H9 (cell line): Measurements from ENCODE around the gene TACO1. TPM values are rescaled to one million over a fixed set of nuclear protein-coding genes. Genes with fewer than 3 reads are reported as not detected.

ENCODE experiments used
- DNase-seq: peaks from one replicate; pipeline ENCODE4 v3.0.0-alpha.2; 2017
- H2AFZ ChIP-seq: one replicate; pipeline ENCODE4 v1.6.1; 2013; ENCODE audit warnings: mild to moderate bottlenecking, low read length, control low read depth, moderate library complexity
- H2AK5ac ChIP-seq: 2 replicates; pipeline ENCODE4 v1.6.1; 2013; ENCODE audit warnings: low read length, control low read depth, mixed read lengths; ENCODE audit not compliant: insufficient read length
- H2BK120ac ChIP-seq: one replicate; pipeline ENCODE4 v1.6.1; 2013; ENCODE audit warnings: low read depth, mild to moderate bottlenecking, low read length, control low read depth, inconsistent platforms; ENCODE audit not compliant: poor library complexity, severe bottlenecking
- H2BK12ac ChIP-seq: 2 replicates; pipeline ENCODE4 v1.6.1; 2013; ENCODE audit warnings: low read length, control low read depth, mixed read lengths, low read depth; ENCODE audit not compliant: insufficient read length
- H2BK15ac ChIP-seq: 2 replicates; pipeline ENCODE4 v1.6.1; 2013; ENCODE audit warnings: low read depth, low read length, control low read depth
- H2BK20ac ChIP-seq: one replicate; pipeline ENCODE4 v1.6.1; 2013; ENCODE audit warnings: low read depth, mild to moderate bottlenecking, low read length, control low read depth, inconsistent platforms; ENCODE audit not compliant: poor library complexity, severe bottlenecking
- H2BK5ac ChIP-seq: 2 replicates; pipeline ENCODE4 v1.6.1; 2013; ENCODE audit warnings: low read length, control low read depth, mixed read lengths; ENCODE audit not compliant: insufficient read length
- H3K14ac ChIP-seq: 2 replicates; pipeline ENCODE4 v1.6.1; 2013; ENCODE audit warnings: low read length, control low read depth; ENCODE audit not compliant: insufficient read depth
- H3K18ac ChIP-seq: 2 replicates; pipeline ENCODE4 v1.6.1; 2013; ENCODE audit warnings: low read depth, mild to moderate bottlenecking, mixed read lengths, low read length, control low read depth; ENCODE audit not compliant: insufficient read length
- H3K23ac ChIP-seq: 2 replicates; pipeline ENCODE4 v1.6.1; 2013; ENCODE audit warnings: low read length, control low read depth, mixed read lengths, low read depth; ENCODE audit not compliant: insufficient read length
- H3K23me2 ChIP-seq: 2 replicates; pipeline ENCODE4 v1.6.1; 2013; ENCODE audit warnings: low read depth, mild to moderate bottlenecking, mixed read lengths, low read length, control low read depth; ENCODE audit not compliant: insufficient read length, poor library complexity, severe bottlenecking
- H3K27ac ChIP-seq: 2 replicates; pipeline ENCODE4 v1.5.1; 2013; ENCODE audit warnings: low read length, control low read depth, mixed read lengths, low read depth; ENCODE audit not compliant: insufficient read length
- H3K27me3 ChIP-seq: 2 replicates; pipeline ENCODE4 v1.6.1; 2013; ENCODE audit warnings: low read length, control low read depth, inconsistent platforms; ENCODE audit not compliant: insufficient read depth
- H3K4ac ChIP-seq: 2 replicates; pipeline ENCODE4 v1.6.1; 2013; ENCODE audit warnings: low read depth, mild to moderate bottlenecking, control low read depth, inconsistent platforms, low read length, moderate library complexity
- H3K4me1 ChIP-seq: 2 replicates; pipeline ENCODE4 v1.6.1; 2013; ENCODE audit warnings: low read length, control low read depth, inconsistent platforms; ENCODE audit not compliant: insufficient read depth
- H3K4me2 ChIP-seq: 2 replicates; pipeline ENCODE4 v1.6.1; 2013; ENCODE audit warnings: low read length, control low read depth, mixed read lengths; ENCODE audit not compliant: insufficient read length, insufficient read depth
- H3K56ac ChIP-seq: 2 replicates; pipeline ENCODE4 v1.6.1; 2013; ENCODE audit warnings: low read depth, mild to moderate bottlenecking, mixed read lengths, low read length, control low read depth; ENCODE audit not compliant: insufficient read length
- H3K79me1 ChIP-seq: 2 replicates; pipeline ENCODE4 v1.6.1; 2013; ENCODE audit warnings: low read depth, mild to moderate bottlenecking, moderate library complexity, low read length, control low read depth, inconsistent platforms; ENCODE audit not compliant: insufficient read depth, poor library complexity, severe bottlenecking
- H3K79me2 ChIP-seq: 2 replicates; pipeline ENCODE4 v1.6.1; 2013; ENCODE audit warnings: low read length, control low read depth, inconsistent platforms; ENCODE audit not compliant: insufficient read depth
- H3K9ac ChIP-seq: 2 replicates; pipeline ENCODE4 v1.6.1; 2013; ENCODE audit warnings: low read length, control low read depth, mixed read lengths; ENCODE audit not compliant: insufficient read length; ENCODE audit errors: extremely low read depth
- H3K9me3 ChIP-seq: one replicate; pipeline ENCODE4 v1.6.1; 2013; ENCODE audit warnings: low read depth, low read length, inconsistent platforms; ENCODE audit not compliant: control insufficient read depth
- H3T11ph ChIP-seq: one replicate; pipeline ENCODE4 v1.6.1; 2013; ENCODE audit warnings: mild to moderate bottlenecking, low read length, control low read depth, inconsistent platforms
- H4K20me1 ChIP-seq: one replicate; pipeline ENCODE4 v1.6.1; 2013; ENCODE audit not compliant: control insufficient read depth, insufficient read length, insufficient read depth
- H4K5ac ChIP-seq: 2 replicates; pipeline ENCODE4 v1.6.1; 2013; ENCODE audit warnings: low read depth, mild to moderate bottlenecking, mixed read lengths, low read length, control low read depth; ENCODE audit not compliant: insufficient read length
- H4K8ac ChIP-seq: replicated peaks from 2 replicates; pipeline ENCODE4 v1.6.1; 2013; ENCODE audit warnings: low read length, control low read depth, mixed read lengths, low read depth; ENCODE audit not compliant: insufficient read length
- H4K91ac ChIP-seq: 2 replicates; pipeline ENCODE4 v1.6.1; 2013; ENCODE audit warnings: low read depth, mild to moderate bottlenecking, moderate library complexity, mixed read lengths, low read length, control low read depth; ENCODE audit not compliant: insufficient read length
- H3K27ac Mint-ChIP-seq, 3 experiments: 2 replicates in 2 of 3; 3 replicates in 1 of 3; pipeline ENCODE4 v1.8.0; 2020 to 2021; ENCODE audit warnings: mixed read lengths in 3 of 3, mild to moderate bottlenecking in 1 of 3, moderate library complexity in 1 of 3
- H3K27me3 Mint-ChIP-seq: 2 replicates; pipeline ENCODE4 v1.8.0; 2021; ENCODE audit warnings: low read depth, mild to moderate bottlenecking, moderate library complexity, mixed read lengths
- H3K36me3 Mint-ChIP-seq, 3 experiments: 2 replicates in 2 of 3; 3 replicates in 1 of 3; pipeline ENCODE4 v1.8.0; 2020 to 2021; ENCODE audit warnings: low read depth in 3 of 3, mixed read lengths in 3 of 3; ENCODE audit not compliant: insufficient read depth in 1 of 3
- H3K4me1 Mint-ChIP-seq, 2 experiments: 2 replicates each; pipeline ENCODE4 v1.8.0; 2020; ENCODE audit warnings: mixed read lengths in 2 of 2
- H3K4me3 Mint-ChIP-seq, 2 experiments: 2 replicates in 1 of 2; 3 replicates in 1 of 2; pipeline ENCODE4 v1.8.0; 2020 to 2021; ENCODE audit warnings: mild to moderate bottlenecking in 2 of 2, mixed read lengths in 2 of 2, moderate library complexity in 1 of 2
- H3K9me3 Mint-ChIP-seq, 2 experiments: 2 replicates in 1 of 2; 3 replicates in 1 of 2; pipeline ENCODE4 v1.8.0; 2020; ENCODE audit warnings: mild to moderate bottlenecking in 2 of 2, mixed read lengths in 2 of 2, moderate library complexity in 1 of 2
- CTCF ChIP-seq: fragments of 200-600 bp; sonication (generic); conservative IDR thresholded peaks from 3 replicates; pipeline ENCODE4 v1.8.0; 2021; ENCODE audit warnings: antibody characterized with exemption, mild to moderate bottlenecking
- WGBS: extraction: QIAGEN DNeasy Blood & Tissue Kit; methylation state at CpG from one replicate; pipeline ENCODE4 v1.1.7; 2013; ENCODE audit warnings: missing lambda C conversion rate, low lambda C conversion rate, mixed read lengths; ENCODE audit not compliant: insufficient read length; ENCODE audit errors: extremely low coverage; 5-methylcytosine and 5-hydroxymethylcytosine counted together
- total RNA-seq: library from RNA; stranded (reverse); gene quantifications from 2 replicates; pipeline ENCODE4 v1.2.1, GENCODE V29; 2021

The TACO1 gene
- total RNA-seq, 1 experiment from 2014 or later = 30.2 TPM

GRCh38 chr17:63629627-63630026, 28.9 kb downstream of the TACO1 start:
- WGBS = no CpG with 5 or more reads among the region's 1 CpG
- Histone ChIP-seq H4K91ac (no peak overlapping the region), H3K79me1 (peaks cover 2% of the 10 kb centered on the region), H3K9ac (no peak overlapping the region), H4K20me1 (no peaks in the 10 kb centered on the region), H3K4ac (no peak overlapping the region), H3K4me1 (peaks cover 10% of the 10 kb centered on the region; the same call in 1 of the 2 replicates), H3K23me2 (no peaks in the 10 kb centered on the region), H2BK12ac (no peak overlapping the region), H3K23ac (no peak overlapping the region), H2AK5ac (no peak overlapping the region), H4K5ac (no peak overlapping the region), H3K79me2 (no peaks in the 10 kb centered on the region), H3K18ac (no peak overlapping the region), H2BK15ac (no peak overlapping the region), H3T11ph (no peak overlapping the region), H2BK20ac (no peak overlapping the region), H2BK5ac (no peak overlapping the region), H3K27me3 (no peaks in the 10 kb centered on the region), H3K56ac (no peak overlapping the region), H2AFZ (no peak overlapping the region), H3K14ac (no peak overlapping the region), H3K9me3 (no peaks in the 10 kb centered on the region), H3K4me2 (no peak overlapping the region), H3K27ac (no peak overlapping the region), H4K8ac (no peak overlapping the region), H2BK120ac (no peak overlapping the region)
- H3K36me3 Mint-ChIP-seq = peaks cover 0 to 7% (median 3%) of the 10 kb centered on the region in 3 experiments; a peak in 4 of 7 replicates
- H3K27me3 Mint-ChIP-seq = no peaks in the 10 kb centered on the region
- peaks cover 49 to 51% of the 10 kb centered on the region in 2 experiments for H3K4me1 Mint-ChIP-seq
- no peak overlapping the region for H3K4me3 Mint-ChIP-seq
- TF ChIP-seq CTCF = no peak
- no peak overlapping the region for H3K27ac Mint-ChIP-seq
- no peaks in the 10 kb centered on the region for H3K9me3 Mint-ChIP-seq
- no peak for DNase-seq
